Spleen (tissue), 7 donors: ENCODE results near the gene GIMAP4.

Experiments
- CTCF ChIP-seq, 11 experiments: fragments of 200-600 bp in 7 of 11; fragments of 450-650 bp in 4 of 11; sonication (generic) in 4 of 11; IDR thresholded peaks in 8 of 11; conservative IDR thresholded peaks in 3 of 11; 1 replicate in 7 of 11; 2 replicates in 4 of 11; pipeline versions ENCODE4 v1.4.0 to v1.8.0; 2016 to 2021; ENCODE audit warnings: antibody characterized with exemption in 11 of 11, inconsistent platforms in 4 of 11, mild to moderate bottlenecking in 1 of 11
- POLR2A ChIP-seq, 3 donors: fragments of 450-650 bp; IDR thresholded peaks; one replicate each; pipeline ENCODE4 v1.5.1; 2017; ENCODE audit warnings: antibody characterized with exemption in 3 of 3, mild to moderate bottlenecking in 1 of 3
- POLR2AphosphoS5 ChIP-seq, 3 donors: sonication (generic); formaldehyde crosslinking; IDR thresholded peaks; one replicate each; pipeline ENCODE4 v1.5.1; 2017; ENCODE audit warnings: antibody characterized with exemption in 3 of 3
- donor health status: DM: no; HTN: no; CAD: no; lungs with moderate emphysema.
- donor health status: DM: no; HTN: no; CAD: no.
- donor health status: DM: no; HTN: no; CAD: no.

GRCh38 chr7:150594805-150595204 is 27.6 kb downstream of the GIMAP4 start:
- TF ChIP-seq POLR2AphosphoS5 (IDR thresholded peaks at IDR 0.05) = no peak
- TF ChIP-seq CTCF (IDR thresholded peaks at IDR 0.05 in 8 of 11, conservative IDR thresholded peaks at IDR 0.05 in 3 of 11) = no peak
- no peak for TF ChIP-seq POLR2A (IDR thresholded peaks at IDR 0.05)
